Measurements from ENCODE around the gene TMPO.
"Not testable (repeated sequence)": the region's sequence is repeated elsewhere in the genome, so short reads cannot be mapped to it uniquely, and the experiment has no call there.

The TMPO gene

DNA sequence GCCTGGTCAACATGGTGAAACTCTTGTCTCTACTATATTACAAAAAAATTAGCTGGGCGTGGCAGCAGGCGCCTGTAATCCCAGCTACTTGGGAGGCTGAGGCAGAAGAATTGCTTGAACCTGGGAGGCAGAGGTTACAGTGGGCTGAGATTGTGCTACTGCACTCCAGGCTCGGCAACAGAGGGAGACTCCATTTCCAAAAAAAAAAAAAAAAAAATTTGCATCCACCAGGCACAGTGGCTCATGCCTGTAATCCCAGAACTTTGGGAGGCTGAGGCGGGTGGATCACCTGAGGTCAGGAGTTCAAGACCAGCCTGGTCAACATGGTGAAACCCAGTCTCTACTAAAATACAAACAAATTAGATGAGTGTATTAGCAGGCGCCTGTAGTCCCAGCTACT is 3.6 kb upstream of the TMPO start:
- not testable (repeated sequence) for DNase-seq (ENCODE audit: low read depth in 2 of 2)

DNA sequence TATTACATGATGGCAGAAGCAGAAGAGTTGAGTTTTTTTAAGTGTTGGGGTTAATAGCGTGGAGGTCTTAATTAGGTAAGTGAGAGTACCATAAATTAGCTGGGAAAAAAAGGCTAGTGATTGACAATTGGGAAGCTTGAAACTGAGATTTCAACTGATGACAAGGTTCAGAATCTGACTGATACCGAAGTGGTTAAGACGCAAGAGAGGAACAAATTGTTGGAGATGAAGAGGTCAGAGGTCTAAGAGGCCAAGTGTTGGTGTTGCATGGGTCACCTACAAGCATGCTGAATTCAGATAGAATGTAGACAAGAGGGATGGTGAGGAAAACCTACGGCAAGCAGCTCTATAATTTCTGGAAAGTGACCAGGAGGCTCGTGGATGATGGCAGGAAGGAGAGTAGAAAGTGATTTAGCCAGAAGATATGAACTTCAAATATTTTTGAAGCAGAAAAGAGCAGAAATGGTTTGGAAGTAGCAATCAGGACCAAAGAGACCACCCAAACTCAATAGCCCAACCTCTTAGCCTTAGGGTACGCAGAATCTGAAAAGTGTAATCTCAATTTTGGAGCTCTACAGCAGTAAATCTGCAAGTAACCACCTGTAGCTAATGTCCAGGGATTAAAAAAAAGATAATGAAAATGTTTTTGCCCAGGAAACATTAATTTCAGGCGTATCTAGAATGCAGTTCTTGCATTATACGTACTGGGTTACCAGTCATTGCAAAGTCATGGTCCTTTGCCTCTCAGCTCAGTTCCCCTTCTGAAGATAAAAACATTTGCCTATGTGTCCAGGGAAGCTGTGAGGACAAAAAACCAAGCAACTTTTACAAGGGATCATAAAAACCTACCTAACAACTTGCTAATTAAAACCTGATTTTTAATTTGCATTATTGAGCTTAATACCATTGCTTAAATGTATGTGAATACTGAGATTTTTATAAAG is 1.7 kb upstream of the TMPO start:
- DNase-seq (ENCODE audit: low read depth in 2 of 2) = no peak

DNA sequence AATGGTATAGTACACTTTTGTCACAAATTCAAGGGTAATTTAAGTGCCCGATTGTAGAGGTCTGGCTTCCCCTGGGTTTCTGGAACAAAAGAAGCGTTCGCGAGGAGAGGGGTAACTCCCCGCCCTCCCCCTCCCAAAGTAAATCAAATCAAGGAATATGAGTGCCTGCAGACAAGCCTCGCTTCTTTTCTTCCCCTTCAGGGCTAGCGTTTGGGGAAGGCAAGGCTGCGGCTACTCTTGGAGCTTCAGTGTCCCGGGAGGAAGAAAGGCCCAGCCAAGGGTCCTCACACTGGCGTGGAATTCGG is 456 bp upstream of the TMPO start:
- no peak for DNase-seq (ENCODE audit: low read depth in 2 of 2)

DNA sequence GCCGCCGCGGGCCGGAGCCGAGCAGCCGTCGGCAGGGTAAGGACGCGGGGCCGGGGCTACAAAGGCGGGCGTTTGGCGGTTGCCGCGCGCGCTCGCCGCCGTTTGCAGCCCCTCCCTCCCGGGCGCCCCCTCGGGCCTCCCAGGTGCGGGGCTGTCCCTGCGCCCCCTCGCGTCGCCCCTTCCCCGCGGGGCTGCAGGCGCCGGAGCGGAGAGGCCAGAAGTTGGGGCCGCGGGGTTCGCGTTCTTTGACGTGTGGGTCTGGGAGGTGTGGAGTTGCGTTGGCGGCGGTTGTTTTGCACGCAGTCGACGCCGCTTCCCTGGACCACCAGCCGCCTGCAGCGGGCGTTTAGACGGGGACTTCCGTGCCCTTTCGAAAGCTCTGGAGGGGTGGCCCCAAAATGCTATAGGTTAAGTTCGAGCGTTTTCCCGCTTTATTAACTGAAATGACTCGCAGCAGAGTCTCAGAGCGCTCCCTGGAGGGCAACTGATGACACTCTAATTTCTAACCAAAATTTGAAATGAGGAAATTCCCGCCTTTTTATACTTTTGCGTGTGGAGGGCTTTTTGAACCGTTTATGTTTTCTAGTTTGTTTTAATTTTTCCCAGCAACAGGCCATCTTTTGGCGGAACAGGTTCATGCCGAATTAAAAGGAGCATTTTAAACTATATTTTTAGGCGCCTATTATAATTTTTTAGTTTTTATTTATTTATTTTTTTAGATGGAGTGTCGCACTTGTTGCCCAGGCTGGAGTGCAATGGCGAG is 902 bp downstream of the TMPO start:
- peak; percentile 61 to 69 for DNase-seq (ENCODE audit: low read depth in 2 of 2)

DNA sequence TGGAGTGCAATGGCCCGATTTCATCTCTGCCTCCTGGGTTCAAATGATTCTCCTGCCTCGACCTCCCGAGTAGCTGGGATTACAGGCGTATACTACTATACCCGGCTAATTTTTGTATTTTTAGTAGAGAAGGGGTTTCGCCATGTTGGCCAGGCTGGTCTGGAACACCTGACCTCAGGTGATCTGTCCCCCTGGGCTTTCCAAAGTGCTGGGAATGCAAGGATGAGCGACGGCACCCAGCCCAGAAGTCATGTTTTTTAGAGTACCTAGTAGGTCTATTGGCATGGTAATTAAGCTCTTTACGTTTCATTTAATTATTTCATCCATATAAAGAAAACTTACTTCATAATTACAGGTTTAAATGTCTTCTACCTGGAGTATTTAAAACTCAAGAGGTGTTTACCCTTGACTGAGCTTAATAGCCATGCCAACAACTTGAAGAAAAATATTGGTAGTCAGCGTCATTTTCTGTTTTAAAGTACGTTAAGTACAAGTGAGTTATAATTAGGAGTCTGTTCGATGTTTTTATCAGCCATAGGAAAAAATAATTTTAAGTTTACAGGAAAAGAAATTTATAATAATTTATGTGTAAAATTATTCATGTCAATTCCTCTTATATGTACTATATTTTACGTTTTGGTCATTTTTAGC is 4.0 kb downstream of the TMPO start:
- DNase-seq (ENCODE audit: low read depth in 2 of 2) = no peak

DNA sequence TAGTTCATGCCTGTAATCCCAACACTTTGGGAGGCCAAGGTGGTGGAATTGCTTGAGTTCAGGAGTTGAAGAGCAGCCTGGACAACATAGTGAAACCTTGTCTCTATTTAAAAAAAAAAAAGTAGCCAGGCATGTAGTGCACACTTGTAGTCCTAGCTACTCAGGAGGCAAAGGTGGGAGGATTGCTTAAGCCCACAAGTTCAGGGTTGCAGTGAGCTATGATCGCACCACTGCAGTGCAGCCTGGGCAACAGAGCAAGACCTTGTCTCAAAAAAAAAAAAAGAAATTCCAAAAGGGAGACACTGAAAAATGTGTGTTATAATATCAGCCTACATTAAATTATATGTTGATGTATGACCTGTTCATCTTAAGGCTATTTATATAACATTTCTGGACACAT is 14.7 kb downstream of the TMPO start:
- DNase-seq (ENCODE audit: low read depth in 2 of 2) = no peak

DNA sequence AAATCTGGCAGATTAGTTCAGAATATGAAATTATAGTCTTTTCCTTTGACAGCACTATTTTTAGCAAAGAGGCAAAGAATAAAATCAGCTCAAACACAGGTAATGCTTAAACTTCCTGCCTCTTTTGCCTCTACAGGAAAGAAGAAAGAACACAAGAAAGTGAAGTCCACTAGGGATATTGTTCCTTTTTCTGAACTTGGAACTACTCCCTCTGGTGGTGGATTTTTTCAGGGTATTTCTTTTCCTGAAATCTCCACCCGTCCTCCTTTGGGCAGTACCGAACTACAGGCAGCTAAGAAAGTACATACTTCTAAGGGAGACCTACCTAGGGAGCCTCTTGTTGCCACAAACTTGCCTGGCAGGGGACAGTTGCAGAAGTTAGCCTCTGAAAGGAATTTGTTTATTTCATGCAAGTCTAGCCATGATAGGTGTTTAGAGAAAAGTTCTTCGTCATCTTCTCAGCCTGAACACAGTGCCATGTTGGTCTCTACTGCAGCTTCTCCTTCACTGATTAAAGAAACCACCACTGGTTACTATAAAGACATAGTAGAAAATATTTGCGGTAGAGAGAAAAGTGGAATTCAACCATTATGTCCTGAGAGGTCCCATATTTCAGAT is 17.4 kb downstream of the TMPO start:
- DNase-seq (ENCODE audit: low read depth in 2 of 2) = no peak

DNA sequence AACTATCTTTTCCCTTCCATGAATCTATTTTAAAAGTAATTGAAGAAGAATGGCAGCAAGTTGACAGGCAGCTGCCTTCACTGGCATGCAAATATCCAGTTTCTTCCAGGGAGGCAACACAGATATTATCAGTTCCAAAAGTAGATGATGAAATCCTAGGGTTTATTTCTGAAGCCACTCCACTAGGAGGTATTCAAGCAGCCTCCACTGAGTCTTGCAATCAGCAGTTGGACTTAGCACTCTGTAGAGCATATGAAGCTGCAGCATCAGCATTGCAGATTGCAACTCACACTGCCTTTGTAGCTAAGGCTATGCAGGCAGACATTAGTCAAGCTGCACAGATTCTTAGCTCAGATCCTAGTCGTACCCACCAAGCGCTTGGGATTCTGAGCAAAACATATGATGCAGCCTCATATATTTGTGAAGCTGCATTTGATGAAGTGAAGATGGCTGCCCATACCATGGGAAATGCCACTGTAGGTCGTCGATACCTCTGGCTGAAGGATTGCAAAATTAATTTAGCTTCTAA is 18.4 kb downstream of the TMPO start:
- DNase-seq (ENCODE audit: low read depth in 2 of 2) = no peak

DNA sequence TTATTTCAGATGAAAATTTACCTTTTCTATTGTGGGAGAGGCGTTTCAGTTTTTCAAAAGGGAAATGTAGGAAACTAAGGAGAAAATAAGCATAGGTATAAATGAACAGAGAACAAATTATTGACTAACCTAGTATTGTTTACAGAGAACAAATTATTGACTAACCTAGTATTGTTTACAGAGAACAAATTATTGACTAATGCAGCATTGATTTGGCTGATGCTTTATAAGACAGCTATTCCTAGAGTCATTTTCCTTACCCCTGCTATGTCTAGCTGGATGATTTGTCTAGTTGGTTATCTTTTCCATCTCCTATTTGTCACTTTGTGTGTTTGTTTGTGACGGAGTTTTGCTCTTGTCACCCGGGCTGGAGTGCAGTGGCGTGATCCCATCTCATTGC is 22.6 kb downstream of the TMPO start:
- no peak for DNase-seq (ENCODE audit: low read depth in 2 of 2)

DNA sequence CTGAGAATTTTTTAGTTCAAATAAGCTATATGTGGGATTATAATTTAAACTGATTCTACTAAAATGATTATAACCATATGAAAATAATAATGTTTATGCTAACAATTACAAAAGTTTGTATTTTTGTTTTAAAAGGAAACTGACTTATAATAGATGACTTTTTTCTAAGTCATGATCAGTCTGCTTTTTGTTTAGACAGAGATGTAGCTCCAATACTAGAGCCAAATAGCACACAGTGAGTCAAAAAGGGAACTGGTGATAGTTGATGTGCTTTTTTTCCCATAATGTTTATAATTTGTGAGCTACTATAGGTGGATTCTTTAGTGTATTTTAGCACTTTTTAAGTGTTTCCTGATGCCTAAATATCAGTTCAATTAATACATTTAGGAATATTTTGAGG is 28.3 kb downstream of the TMPO start:
- DNase-seq (ENCODE audit: low read depth in 2 of 2) = no peak

DNA sequence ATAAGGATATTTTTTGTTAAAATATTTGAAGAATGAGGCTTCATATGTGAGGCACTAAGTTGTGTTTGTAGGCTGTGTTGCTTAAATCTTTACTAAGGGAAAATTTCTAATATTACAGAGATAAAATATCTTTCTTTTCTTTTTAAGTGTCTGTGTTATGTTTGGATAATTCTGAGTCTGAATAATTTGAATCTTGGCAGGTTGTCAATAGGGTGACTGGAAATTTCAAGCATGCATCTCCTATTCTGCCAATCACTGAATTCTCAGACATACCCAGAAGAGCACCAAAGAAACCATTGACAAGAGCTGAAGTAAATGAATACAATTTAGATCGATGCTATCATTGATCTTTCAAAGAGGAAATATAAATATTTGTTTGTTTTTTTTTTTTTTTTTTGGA is 29.4 kb downstream of the TMPO start:
- DNase-seq (ENCODE audit: low read depth in 2 of 2) = no peak

DNA sequence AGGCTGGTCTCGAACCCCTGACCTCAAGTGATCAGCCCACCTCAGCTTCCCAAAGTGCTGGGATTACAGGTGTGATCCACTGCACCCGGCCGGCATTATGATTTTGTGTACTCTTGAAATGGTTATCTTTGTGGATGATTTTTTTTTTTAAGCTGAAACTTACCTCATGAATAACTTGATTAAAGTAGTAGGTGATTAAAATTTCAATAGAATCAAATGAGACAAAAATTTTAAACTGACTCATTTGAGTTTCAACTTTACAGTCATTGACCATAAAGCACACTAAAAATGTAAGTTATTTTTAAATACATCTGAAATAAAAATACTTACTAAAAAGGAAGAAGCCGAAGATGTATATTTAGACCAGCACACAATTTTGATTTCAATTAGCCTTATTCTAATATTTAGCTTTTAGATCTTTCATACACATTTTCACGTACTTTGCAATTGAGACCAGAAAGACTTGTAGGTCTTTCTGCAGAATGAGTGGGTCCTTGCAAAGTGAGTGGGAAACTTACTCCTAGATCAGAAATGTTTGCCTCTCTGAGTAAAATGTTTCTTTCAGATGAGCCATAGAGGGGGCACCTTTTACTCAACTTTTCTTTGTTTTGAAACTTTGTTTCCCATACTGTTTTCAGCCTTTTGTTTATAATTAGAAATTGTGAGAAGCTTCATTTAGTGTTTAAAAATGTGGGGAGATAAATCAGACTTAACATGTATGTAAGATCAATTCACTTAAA is 34.2 kb downstream of the TMPO start:
- DNase-seq (ENCODE audit: low read depth in 2 of 2) = no peak

DNA sequence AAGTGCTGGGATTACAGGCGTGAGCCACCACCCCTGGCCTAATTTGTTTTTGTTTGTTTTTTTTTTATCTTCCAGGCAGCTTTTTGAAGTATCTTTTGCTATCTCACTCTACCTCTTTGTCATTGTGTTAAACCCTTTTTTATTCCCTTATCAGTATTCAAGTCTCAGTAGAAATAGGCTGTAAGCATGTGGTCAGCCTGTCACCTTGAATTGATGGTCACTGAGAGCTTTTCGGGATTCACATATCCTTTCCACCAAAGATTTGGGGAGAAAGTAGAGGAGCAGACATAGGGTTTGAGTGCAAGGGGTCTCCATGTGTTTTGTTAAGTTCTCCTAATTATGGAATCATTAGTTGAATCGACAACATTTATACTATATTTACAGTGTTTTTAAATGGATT is 36.4 kb downstream of the TMPO start:
- no peak for DNase-seq (ENCODE audit: low read depth in 2 of 2)

DNA sequence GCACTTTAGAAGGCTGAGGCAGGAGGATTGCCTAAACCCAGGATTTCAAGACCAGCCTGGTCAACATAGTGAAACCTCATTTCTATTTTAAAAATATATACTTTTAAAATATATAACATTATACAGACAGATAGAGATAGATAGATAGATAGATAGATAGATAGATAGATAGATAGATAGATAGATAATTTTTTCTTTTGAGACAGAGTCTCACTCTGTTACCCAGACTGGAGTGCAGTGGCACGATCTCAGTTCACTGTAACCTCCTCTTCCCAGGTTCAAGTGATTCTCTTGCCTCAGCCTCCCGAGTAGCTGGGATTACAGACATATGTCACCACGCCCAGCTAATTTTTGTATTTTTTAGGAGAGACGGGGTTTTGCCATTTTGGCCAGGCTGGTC is 42.7 kb downstream of the TMPO start:
- not testable (repeated sequence) for DNase-seq (ENCODE audit: low read depth in 2 of 2)

DNA sequence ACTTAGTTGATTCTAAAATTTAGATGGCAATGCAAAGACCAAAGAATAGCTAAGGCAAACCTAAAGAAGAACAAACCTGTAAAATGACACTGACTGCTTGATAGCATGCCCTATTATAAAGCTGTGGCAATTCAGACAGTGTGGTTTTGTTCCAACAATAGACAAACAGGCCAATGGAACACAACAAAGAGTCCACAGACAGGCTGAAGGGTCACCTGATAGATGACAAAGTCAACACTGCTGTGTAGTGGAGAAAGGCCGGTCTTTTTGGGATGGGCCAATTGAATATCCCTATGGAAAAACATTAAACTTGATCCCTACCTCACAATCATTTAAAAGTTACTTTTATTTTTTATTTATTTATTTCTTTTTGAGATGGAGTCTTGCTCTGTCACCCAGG is 44.3 kb downstream of the TMPO start:
- no peak for DNase-seq (ENCODE audit: low read depth in 2 of 2)

DNA sequence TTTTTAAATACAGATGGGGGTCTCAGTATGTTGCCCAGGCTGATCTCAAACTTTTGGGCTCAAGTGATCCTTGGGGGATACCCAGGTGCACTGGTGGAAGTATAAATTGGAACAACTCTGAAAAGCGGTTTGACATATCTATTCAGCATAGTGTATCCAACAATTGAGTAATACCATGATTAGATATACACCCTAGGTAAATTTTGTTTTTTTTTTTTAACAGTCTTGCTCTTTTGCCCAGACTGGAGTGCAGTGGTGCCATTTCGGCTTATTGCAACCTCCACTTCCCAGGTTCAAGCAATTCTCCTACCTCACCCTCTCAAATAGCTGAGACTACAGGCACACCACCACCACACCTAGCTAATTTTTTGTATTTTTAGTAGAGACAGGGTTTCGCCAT is 46.5 kb downstream of the TMPO start:
- no peak for DNase-seq (ENCODE audit: low read depth in 2 of 2)

DNA sequence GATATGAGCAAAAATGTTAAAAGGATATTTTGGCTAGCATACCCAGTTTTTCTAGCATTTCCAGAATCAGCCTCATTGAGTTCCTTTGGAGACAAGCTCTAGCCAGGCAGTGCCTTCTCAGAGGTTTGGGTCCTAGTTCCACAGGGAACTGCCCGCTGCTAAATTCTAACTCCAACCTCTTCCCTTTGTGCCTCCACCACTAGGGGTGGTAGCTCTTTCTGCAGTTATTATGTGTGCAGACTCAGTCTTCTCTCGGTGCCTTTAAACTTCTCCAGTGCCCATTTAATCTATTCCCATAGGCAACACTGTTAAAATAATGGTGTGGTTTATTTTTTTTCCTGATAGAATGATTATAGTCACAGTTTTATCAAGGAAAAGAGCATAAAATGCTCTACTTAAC is 56.6 kb downstream of the TMPO start:
- no peak for DNase-seq (ENCODE audit: low read depth in 2 of 2)

DNA sequence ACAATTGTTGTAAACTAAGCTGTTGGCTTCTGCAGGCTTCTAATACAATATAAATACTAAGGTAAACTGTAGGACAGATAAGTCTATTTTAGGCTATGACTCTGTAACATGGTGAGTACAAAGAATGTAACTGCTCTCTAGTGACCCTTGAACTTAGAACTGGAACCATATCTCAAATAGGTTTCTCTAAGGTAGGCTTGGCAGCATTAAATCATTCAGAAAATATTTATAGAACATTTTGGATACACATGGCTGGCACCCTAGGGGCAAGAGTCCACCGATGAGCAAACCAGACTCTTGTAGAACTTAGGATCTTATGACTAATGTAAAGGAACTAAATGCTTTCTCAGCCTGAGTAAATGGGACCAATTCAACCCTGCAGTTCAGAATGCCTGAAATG is 58.7 kb downstream of the TMPO start:
- DNase-seq (ENCODE audit: low read depth in 2 of 2) = no peak

DNA sequence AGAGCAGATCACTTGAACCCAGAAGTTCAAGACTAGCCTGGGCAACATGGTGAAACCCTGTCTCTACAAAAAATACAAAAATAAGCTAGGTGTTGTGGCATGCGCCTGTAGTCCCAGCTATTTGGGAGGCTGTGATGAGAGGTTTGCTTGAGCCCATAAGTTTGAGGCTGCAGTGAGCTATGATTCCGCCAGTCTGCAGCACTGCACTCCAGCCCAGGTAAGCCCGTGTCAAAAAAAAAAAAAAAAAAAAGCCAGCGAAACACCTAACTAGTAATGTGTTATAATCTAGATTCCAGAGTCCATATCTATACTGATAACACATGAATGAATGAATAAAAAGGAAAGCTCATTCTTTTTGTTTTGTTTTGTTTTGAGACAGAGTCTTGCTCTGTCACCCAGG is 59.6 kb downstream of the TMPO start:
- DNase-seq (ENCODE audit: low read depth in 2 of 2) = no peak

DNA sequence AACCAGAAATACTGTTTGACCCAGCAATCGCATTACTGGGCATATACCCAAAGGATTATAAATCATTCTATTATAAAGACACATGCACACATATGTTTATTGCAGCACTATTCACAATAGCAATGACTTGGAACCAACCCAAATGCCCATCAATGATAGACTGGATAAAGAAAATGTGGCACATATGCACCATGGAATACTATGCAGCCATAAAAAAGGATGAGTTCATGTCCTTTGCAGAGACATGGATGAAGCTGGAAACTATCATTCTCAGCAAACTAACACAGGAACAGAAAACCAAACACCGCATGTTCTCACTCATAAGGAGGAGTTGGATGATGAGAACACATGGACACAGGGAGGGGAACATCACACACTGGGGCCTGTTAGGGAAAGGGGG is 61.4 kb downstream of the TMPO start:
- not testable (repeated sequence) for DNase-seq (ENCODE audit: low read depth in 2 of 2)

DNA sequence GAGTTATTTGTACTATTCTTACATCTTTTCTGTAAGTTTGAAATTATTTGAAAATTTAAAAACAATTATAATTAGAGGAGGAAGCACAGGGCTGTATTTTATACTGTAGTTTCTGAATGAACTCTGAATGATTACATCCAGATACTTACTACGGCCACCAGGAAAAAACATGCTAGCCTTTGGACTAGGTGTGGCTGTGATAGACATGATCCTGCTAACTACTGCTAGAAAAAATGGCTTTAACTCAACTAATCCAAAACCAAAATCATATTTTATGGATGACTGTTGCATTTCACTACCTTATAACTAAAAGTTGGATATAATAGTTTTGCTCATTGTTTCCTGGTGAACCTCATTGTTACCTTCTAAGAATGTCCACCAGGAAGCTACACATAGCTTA is 63.0 kb downstream of the TMPO start:
- DNase-seq (ENCODE audit: low read depth in 2 of 2) = no peak
